ENCODE results near the gene UNC80. TPM values are rescaled to one million over a fixed set of nuclear protein-coding genes. Genes with fewer than 3 reads are reported as not detected.

UNC80 gene
- total and polyA plus RNA-seq, 9 donors, result 0.12 to 1.1 (median 0.63) TPM

DNA sequence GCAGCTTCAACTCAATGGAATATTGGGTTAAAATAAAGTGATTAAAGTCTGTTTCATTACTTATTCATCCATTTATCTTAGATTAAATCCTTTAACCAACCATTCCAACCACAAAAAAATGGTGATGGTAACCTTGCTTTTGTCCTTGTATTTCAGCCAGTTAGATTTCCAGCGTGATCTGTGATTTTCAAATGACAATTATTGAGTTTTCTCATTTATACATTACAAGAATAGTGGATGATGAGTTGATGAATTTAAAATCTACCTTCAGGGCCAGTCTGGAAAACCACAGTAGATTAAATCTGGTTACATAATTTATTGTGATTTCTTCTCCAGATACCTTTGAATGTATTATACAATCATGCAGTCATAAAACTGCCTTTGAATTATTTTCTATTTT is 29.7 kb upstream of the UNC80 start:
- Histone ChIP-seq H3K9me3 (no peaks in the 10 kb centered on the region), H3K4me1 (ENCODE audit: insufficient read depth) (no peaks in the 10 kb centered on the region), H3K4me3 (no peak overlapping the region), H3K36me3 (no peaks in the 10 kb centered on the region), H3K27ac (no peak overlapping the region), H3K27me3 (no peaks in the 10 kb centered on the region)
- WGBS, 3 donors, result 68 to 81% (median 76%) methylated on average over 1 of the region's 1 CpG
- intact Hi-C loops (cut with DNase I), result no loop called here
- TF ChIP-seq EP300 (IDR thresholded peaks at IDR 0.05) (no peak), CTCF (IDR thresholded peaks at IDR 0.05) (no peak), POLR2A (IDR thresholded peaks at IDR 0.05) (no peak)
- no peak for DNase-seq

GRCh38 chr2:209753020-209753419 is 18.6 kb upstream of the UNC80 start:
- Histone ChIP-seq H3K36me3 (no peaks in the 10 kb centered on the region), H3K27me3 (no peaks in the 10 kb centered on the region), H3K9me3 (no peaks in the 10 kb centered on the region), H3K27ac (no peak overlapping the region), H3K4me3 (no peak overlapping the region), H3K4me1 (ENCODE audit: insufficient read depth) (no peaks in the 10 kb centered on the region)
- DNase-seq, result no peak
- intact Hi-C loops (cut with DNase I), result no loop called here
- 48 to 50% (median 50%) methylated on average over 3 of the region's 3 CpGs for WGBS, 3 donors
- TF ChIP-seq CTCF (IDR thresholded peaks at IDR 0.05) (no peak), EP300 (IDR thresholded peaks at IDR 0.05) (no peak), POLR2A (IDR thresholded peaks at IDR 0.05) (no peak)

DNA sequence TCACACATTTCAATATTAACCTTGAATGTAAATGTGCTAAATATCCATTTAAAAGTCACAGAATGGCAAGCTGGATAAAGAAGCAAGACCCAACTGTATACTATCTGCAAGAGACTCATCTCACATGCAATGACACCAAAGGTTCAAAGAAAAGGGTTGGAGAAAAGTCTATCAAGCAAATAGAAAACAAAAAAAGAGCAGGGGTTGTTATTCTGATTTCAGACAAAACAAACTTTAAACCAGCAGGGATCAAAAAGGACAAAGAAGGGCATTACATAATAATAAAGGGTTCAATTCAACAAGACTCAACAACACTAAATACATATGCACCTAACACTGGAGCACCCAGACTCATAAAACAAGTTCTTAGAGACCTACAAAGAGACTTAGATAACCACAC is 14.5 kb upstream of the UNC80 start:
- intact Hi-C loops (cut with DNase I), result no loop called here
- Histone ChIP-seq H3K4me1 (ENCODE audit: insufficient read depth) (no peaks in the 10 kb centered on the region), H3K27ac (no peak overlapping the region), H3K36me3 (no peaks in the 10 kb centered on the region), H3K9me3 (no peaks in the 10 kb centered on the region), H3K27me3 (no peaks in the 10 kb centered on the region), H3K4me3 (no peak overlapping the region)
- DNase-seq, result no peak
- TF ChIP-seq POLR2A (IDR thresholded peaks at IDR 0.05) (no peak), EP300 (IDR thresholded peaks at IDR 0.05) (no peak), CTCF (IDR thresholded peaks at IDR 0.05) (no peak)

DNA sequence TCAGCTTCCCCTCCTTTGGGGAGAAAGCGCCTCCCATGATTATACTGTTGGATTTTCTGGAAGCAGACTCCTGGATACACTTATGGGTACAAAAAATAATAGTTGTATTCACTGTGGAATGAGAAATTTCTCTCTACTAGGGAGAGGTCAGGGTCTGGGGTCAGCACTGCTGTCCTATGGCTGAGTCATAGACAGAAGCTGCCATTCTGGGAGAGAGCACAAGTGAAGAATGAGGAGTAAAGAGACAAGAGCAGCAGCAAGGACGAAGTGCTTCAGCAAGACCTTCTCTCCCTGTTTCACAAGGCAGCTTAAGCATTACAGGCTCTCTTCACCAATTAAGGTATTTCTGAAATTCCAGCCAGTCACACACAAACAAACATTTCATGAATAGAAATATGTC is 10.1 kb upstream of the UNC80 start:
- Histone ChIP-seq H3K4me3 (no peak overlapping the region), H3K27ac (no peak overlapping the region), H3K9me3 (no peaks in the 10 kb centered on the region), H3K27me3 (no peaks in the 10 kb centered on the region), H3K4me1 (ENCODE audit: insufficient read depth) (no peaks in the 10 kb centered on the region), H3K36me3 (no peaks in the 10 kb centered on the region)
- WGBS, 3 donors, result 57 to 61% (median 60%) methylated on average over 2 of the region's 2 CpGs
- TF ChIP-seq POLR2A (IDR thresholded peaks at IDR 0.05) (no peak), EP300 (IDR thresholded peaks at IDR 0.05) (no peak), CTCF (IDR thresholded peaks at IDR 0.05) (no peak)
- no peak for DNase-seq
- intact Hi-C loops (cut with DNase I), result no loop called here

DNA sequence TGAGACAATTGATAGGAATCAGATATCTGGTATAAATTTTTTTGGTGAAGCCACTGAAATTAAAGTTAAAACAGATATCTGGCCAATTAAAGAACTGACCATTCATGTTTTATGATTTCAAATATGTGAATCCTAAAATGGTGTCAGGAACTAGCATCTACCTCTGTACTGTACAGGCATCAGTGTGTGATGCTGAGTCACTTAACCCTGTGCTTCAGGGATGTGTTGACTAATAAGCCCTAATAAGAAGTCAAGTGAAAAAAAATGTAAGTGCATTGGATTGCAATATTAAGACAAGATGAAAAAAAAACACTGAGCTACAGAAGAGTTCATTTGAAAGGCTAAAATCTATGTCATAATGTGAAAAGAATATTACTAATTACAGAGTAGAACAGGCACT is 9.1 kb upstream of the UNC80 start:
- TF ChIP-seq POLR2A (IDR thresholded peaks at IDR 0.05) (no peak), CTCF (IDR thresholded peaks at IDR 0.05) (no peak), EP300 (IDR thresholded peaks at IDR 0.05) (no peak)

More for the DNA sequence above, 9.1 kb upstream of the UNC80 start:
- no peak overlapping the region for H3K27ac ChIP-seq
- intact Hi-C loops (cut with DNase I), result no loop called here
- no peak for DNase-seq
- no peaks in the 10 kb centered on the region for H3K9me3 ChIP-seq
- no peaks in the 10 kb centered on the region for H3K4me1 ChIP-seq (ENCODE audit: insufficient read depth)
- no peak overlapping the region for H3K4me3 ChIP-seq
- no peaks in the 10 kb centered on the region for H3K36me3 ChIP-seq
- no peaks in the 10 kb centered on the region for H3K27me3 ChIP-seq

Measured in ovary (tissue), 9 donors.